NT2/D1 (cell line): ENCODE results near the gene TBC1D4.
"Not testable (repeated sequence)": the region's sequence is repeated elsewhere in the genome, so short reads cannot be mapped to it uniquely, and the experiment has no call there.

Source experiments
- SUZ12 ChIP-seq: IDR thresholded peaks from 2 replicates; pipeline ENCODE4 v1.6.1; 2011; ENCODE audit not compliant: insufficient read length, insufficient read depth; ENCODE audit errors: extremely low read depth
- YY1 ChIP-seq: IDR thresholded peaks from 2 replicates; pipeline ENCODE4 v1.6.1; 2011; ENCODE audit not compliant: insufficient read length, insufficient read depth
- ZNF274 ChIP-seq: IDR thresholded peaks from 2 replicates; pipeline ENCODE4 v1.6.1; 2011; ENCODE audit warnings: mild to moderate bottlenecking, low read depth, low read length

GRCh38 chr13:75240240-75240639 lies 241.7 kb downstream of the TBC1D4 start:
- not testable (repeated sequence) for TF ChIP-seq ZNF274, YY1, SUZ12
